D721Med (cell line): Measurements from ENCODE around the gene FAM120A.

Experiments used
- DNase-seq: peaks from one replicate; pipeline ENCODE4 v3.0.0; 2011; ENCODE audit warnings: low spot score; ENCODE audit not compliant: insufficient read length
- FAIRE-seq: peaks from 2 replicates; lab custom pipeline; 2011; peaks lifted over from hg19 to GRCh38; lab: Jason Lieb, UNC
- TF ChIP-seq, protein P1 (sequence below): IDR thresholded peaks from 2 replicates; pipeline ENCODE4 v1.5.1; 2012; ENCODE audit warnings: mild to moderate bottlenecking, control low read depth; ENCODE audit not compliant: insufficient read depth; ENCODE audit errors: missing control alignments

The FAM120A gene

DNA sequence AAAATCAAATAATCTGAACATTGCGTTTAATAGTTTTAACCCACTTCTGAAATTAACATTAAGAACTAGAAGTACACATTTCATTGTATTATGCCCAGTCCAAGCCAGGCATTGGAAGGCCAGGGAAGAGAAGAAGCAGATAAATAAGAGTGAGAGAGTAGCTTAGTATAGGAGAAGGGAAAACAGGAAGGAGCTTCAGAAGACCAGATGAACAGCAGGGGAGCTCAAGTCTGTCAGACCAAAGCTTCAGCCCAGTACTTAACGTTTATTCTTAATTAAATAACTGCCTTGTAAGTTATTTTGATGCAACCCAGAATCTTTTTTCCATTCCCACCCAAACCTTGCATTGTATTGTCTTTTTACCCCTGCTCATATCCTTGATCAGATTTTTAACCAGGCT, 13.4 kb downstream of the FAM120A start:
- DNase-seq = no peak
- TF ChIP-seq, protein P1, sequence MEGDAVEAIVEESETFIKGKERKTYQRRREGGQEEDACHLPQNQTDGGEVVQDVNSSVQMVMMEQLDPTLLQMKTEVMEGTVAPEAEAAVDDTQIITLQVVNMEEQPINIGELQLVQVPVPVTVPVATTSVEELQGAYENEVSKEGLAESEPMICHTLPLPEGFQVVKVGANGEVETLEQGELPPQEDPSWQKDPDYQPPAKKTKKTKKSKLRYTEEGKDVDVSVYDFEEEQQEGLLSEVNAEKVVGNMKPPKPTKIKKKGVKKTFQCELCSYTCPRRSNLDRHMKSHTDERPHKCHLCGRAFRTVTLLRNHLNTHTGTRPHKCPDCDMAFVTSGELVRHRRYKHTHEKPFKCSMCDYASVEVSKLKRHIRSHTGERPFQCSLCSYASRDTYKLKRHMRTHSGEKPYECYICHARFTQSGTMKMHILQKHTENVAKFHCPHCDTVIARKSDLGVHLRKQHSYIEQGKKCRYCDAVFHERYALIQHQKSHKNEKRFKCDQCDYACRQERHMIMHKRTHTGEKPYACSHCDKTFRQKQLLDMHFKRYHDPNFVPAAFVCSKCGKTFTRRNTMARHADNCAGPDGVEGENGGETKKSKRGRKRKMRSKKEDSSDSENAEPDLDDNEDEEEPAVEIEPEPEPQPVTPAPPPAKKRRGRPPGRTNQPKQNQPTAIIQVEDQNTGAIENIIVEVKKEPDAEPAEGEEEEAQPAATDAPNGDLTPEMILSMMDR = no peak
- no peak for FAIRE-seq

DNA sequence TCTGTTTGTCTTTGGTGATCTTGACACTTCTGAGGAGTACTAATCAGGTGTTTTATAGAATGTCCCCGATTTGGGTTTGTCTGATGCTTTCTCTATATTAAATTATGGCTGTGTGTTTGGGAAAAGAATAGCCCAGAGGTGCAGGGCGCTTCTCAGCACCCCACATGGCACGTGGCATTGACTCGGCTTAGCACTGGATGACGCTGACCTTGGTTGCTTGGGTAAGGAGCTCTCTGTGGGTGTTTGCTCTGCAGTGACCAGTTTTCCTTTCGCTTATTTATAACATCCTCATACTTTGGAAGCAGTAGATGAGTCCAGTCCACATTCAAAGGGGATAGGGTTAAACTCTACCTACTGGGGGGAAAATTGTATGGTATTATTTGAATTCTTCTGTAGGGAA, 14.4 kb downstream of the FAM120A start:
- no peak for DNase-seq
- TF ChIP-seq, protein P1 = no peak
- FAIRE-seq = no peak

DNA sequence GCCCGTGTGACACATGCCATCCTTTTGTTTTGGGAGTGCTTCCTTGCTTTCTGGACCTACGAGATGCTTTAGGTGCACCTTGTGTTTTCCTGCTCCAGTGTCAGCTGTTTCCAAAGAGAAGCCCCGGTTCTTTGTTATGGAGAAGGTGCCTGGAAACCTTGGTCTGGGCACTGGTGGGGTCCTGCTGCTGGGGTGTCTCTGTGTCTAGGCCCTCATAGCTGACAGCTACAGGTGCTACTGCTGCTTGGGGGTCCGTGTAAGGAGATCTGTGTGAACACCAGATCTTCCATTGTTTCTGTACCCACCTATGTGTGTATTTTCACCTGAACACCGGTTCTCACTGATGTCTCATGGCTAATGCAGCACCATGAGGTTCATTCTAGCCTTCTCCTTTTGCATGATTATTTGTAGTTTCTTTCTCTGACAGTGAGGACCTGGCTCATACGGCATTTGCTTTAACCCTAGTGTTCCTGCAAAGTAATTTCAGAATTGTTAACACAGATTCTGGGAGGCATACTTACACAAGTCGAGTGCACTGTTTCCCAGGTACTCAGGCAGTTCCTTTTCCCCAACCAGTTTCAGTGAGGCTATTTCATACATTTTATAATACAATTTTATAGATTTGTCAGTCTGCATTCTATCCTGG, 15.1 kb downstream of the FAM120A start:
- FAIRE-seq (no peak), DNase-seq (no peak)
- TF ChIP-seq, protein P1 = no peak

DNA sequence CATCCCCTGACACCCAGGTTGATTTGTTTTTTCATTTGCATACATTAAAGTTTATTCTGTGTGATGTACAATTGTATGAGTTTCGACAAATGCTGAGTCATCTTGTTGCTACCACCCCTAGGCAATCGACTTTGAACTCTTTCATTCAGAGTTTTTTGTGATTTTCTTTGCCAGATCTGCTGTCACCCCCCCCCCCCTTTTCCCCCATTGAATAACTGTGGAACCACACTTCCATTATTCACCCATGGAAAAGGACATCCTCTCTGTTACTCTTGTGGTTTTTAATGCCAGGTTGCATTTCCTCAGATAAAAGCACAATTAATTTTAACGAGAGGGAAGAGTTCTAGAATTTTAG, 15.6 kb downstream of the FAM120A start:
- DNase-seq (no peak), FAIRE-seq (no peak)
- TF ChIP-seq, protein P1 = no peak

DNA sequence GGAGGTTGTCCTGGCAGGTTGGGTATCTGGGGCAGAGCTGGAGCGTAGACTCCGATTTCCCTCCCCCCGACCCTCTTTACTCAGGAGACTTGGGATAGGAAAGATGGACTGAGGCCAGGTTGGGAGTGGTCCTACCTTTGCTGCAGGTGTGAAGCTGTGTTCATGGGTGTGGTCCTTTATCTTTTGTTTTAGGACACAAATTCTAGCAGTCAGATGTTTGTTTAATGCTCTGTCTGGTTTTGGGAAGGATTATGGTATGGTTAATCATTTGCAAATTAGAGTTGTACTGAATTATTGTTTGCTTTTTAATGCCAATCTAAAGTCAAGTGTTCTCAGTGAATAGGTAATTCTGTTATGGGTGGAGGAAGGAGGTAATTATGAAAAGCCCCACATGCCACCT, 16.0 kb downstream of the FAM120A start:
- FAIRE-seq (no peak), DNase-seq (no peak)
- TF ChIP-seq, protein P1 = no peak

DNA sequence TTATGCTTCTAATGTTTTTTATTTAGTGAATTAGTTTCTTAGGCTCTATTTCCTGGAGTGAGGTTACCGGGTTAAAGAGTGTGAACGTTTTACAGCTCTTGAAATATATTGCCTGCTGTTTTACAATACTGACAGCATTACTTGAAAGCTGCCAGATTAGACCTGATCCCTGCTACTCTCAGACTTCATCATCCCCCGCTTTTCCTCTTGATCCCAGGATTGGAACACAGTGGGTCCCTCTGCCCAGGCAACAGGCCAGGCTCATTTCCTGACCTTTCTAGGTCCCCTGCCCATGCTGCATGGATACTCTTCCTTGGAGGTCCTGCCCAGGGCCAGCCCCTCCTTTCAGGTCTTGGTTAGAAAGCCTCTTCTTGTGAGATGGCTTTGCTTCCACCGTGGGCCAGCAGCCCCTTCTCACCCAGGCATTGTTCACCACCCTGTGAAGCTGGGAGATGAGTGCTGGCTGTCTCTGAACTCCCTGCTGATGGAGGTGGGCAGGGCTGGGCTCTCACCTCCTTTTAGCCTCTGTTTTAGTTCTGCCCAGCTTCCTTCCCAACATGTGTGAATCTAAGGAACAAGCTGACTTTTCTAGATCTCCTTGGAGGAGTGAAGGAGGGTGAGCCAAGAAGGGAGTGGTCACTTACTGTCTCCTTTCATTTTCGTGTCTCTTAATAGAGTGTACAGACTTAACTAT, 17.4 kb downstream of the FAM120A start:
- FAIRE-seq (no peak), DNase-seq (no peak)
- TF ChIP-seq, protein P1 = no peak

DNA sequence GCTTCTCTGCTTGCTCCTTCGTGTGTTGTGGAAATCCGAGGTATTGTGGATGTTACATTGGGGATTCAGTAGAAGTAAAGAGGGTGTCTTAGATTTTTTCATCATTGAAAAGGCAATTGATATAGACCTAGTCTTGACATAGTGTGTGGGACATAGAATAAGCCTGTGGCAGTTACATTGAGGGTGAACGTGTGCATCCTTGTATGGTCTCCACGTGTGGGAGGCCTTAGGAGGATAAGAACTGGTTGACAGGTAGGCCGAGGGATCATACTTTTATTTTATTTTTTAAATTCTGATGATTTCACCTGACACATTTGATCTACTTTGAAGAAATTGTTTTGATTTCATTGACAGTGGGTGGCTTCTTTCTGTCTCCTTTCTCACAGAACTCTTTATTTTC, 18.9 kb downstream of the FAM120A start:
- DNase-seq = no peak
- TF ChIP-seq, protein P1 = no peak
- no peak for FAIRE-seq
